Muscle layer of duodenum (tissue), 2 donors: ENCODE data around the gene ANO10.

Experiments
- H3K27ac ChIP-seq: one replicate; pipeline ENCODE4 v1.7.0; 2013; ENCODE audit warnings: mild to moderate bottlenecking, low read length
- H3K27me3 ChIP-seq: one replicate; pipeline ENCODE4 v1.7.0; 2013; ENCODE audit warnings: low read depth, mild to moderate bottlenecking, control low read depth, low read length
- H3K36me3 ChIP-seq, 2 donors: one replicate each; pipeline ENCODE4 v1.7.0; 2013; ENCODE audit warnings: low read length in 2 of 2, control low read depth in 1 of 2, mild to moderate bottlenecking in 1 of 2; ENCODE audit not compliant: insufficient read depth in 2 of 2, control insufficient read depth in 1 of 2
- H3K4me1 ChIP-seq, 2 donors: one replicate each; pipeline ENCODE4 v1.7.0; 2013; ENCODE audit warnings: low read length in 2 of 2, mild to moderate bottlenecking in 2 of 2, control low read depth in 1 of 2, moderate library complexity in 1 of 2; ENCODE audit not compliant: insufficient read depth in 2 of 2, control insufficient read depth in 1 of 2
- H3K4me3 ChIP-seq, 2 donors: one replicate each; pipeline ENCODE4 v1.7.0; 2013; ENCODE audit warnings: low read length in 2 of 2, low read depth in 1 of 2, mild to moderate bottlenecking in 1 of 2
- H3K9me3 ChIP-seq, 2 donors: one replicate each; pipeline ENCODE4 v1.7.0; 2013; ENCODE audit warnings: low read length in 2 of 2, control low read depth in 1 of 2, mild to moderate bottlenecking in 1 of 2; ENCODE audit not compliant: control insufficient read depth in 1 of 2
- donor health status: healthy.

ANO10 gene

GRCh38 chr3:43320288-43320687 is 301.5 kb downstream of the ANO10 start:
- H3K4me1 ChIP-seq, result peaks cover 0 to 20% of the 10 kb centered on the region in 2 donors
- H3K27me3 ChIP-seq, result no peaks in the 10 kb centered on the region
- H3K9me3 ChIP-seq, result no peaks in the 10 kb centered on the region
- H3K27ac ChIP-seq, result no peak overlapping the region
- no peak overlapping the region for H3K4me3 ChIP-seq
- H3K36me3 ChIP-seq, result peaks cover 0 to 9% of the 10 kb centered on the region in 2 donors

GRCh38 chr3:43319794-43320193 is 302.0 kb downstream of the ANO10 start:
- H3K27ac ChIP-seq, result no peak overlapping the region
- H3K4me3 ChIP-seq, result no peak overlapping the region
- peaks cover 0 to 21% of the 10 kb centered on the region in 2 donors for H3K4me1 ChIP-seq
- no peaks in the 10 kb centered on the region for H3K27me3 ChIP-seq
- H3K9me3 ChIP-seq, result no peaks in the 10 kb centered on the region
- peaks cover 0 to 9% of the 10 kb centered on the region in 2 donors for H3K36me3 ChIP-seq

GRCh38 chr3:43319376-43319775 is 302.4 kb downstream of the ANO10 start:
- H3K4me1 ChIP-seq, result peaks cover 0 to 21% of the 10 kb centered on the region in 2 donors
- H3K27ac ChIP-seq, result no peak overlapping the region
- H3K36me3 ChIP-seq, result peaks cover 0 to 9% of the 10 kb centered on the region in 2 donors
- no peaks in the 10 kb centered on the region for H3K9me3 ChIP-seq
- no peak overlapping the region for H3K4me3 ChIP-seq
- no peaks in the 10 kb centered on the region for H3K27me3 ChIP-seq

GRCh38 chr3:43317461-43318316 is 304.1 kb downstream of the ANO10 start:
- Histone ChIP-seq H3K4me1 (peaks cover 0 to 21% of the 10 kb centered on the region in 2 donors), H3K27me3 (no peaks in the 10 kb centered on the region), H3K4me3 (no peak overlapping the region), H3K9me3 (no peaks in the 10 kb centered on the region), H3K36me3 (peaks cover 0 to 9% of the 10 kb centered on the region in 2 donors), H3K27ac (no peak overlapping the region)

GRCh38 chr3:43316783-43317460 is 304.9 kb downstream of the ANO10 start:
- Histone ChIP-seq H3K27me3 (no peaks in the 10 kb centered on the region), H3K36me3 (peaks cover 0 to 9% of the 10 kb centered on the region in 2 donors), H3K4me1 (peaks cover 0 to 21% of the 10 kb centered on the region in 2 donors), H3K27ac (no peak overlapping the region), H3K9me3 (no peaks in the 10 kb centered on the region), H3K4me3 (no peak overlapping the region)
